Measurements from ENCODE around the gene LAMB2.

LAMB2 gene

GRCh38 chr3:49166752-49167556, 34.1 kb upstream of the LAMB2 start:
- no peak for TF ChIP-seq CTCF (IDR thresholded peaks at IDR 0.05; ENCODE audit: low read depth, low read length, missing control alignments)
- peak overlapping the region; percentile 96 for H3K4me3 ChIP-seq (replicated peaks; ENCODE audit: low read depth, low read length)
- DNase-seq (ENCODE audit: extremely low read depth, low read depth), result no peak

GRCh38 chr3:49165771-49166751, 33.2 kb upstream of the LAMB2 start, which contains the start of gene CCDC71:
TSS of gene CCDC71 (minus strand) at chr3:49166331. CDS start at chr3:49164208, 2,123 bp downstream.
- peak within 1 kb of the TSS; percentile 96 for H3K4me3 ChIP-seq (replicated peaks; ENCODE audit: low read depth, low read length)
- TF ChIP-seq CTCF (IDR thresholded peaks at IDR 0.05; ENCODE audit: low read depth, low read length, missing control alignments), result no peak
- DNase-seq (ENCODE audit: extremely low read depth, low read depth), result peak; percentile 45

GRCh38 chr3:49164983-49165720, 32.3 kb upstream of the LAMB2 start:
- peak overlapping the region; percentile 96 for H3K4me3 ChIP-seq (replicated peaks; ENCODE audit: low read depth, low read length)
- no peak for TF ChIP-seq CTCF (IDR thresholded peaks at IDR 0.05; ENCODE audit: low read depth, low read length, missing control alignments)
- DNase-seq (ENCODE audit: extremely low read depth, low read depth), result no peak

- DNase-seq (ENCODE audit: extremely low read depth, low read depth), result no peak
- TF ChIP-seq CTCF (IDR thresholded peaks at IDR 0.05; ENCODE audit: low read depth, low read length, missing control alignments), result no peak
- no peak overlapping the region for H3K4me3 ChIP-seq (replicated peaks; ENCODE audit: low read depth, low read length)
These were observed 30.8 kb upstream of the LAMB2 start for GRCh38 chr3:49163609-49164008.

- no peak overlapping the region for H3K4me3 ChIP-seq (replicated peaks; ENCODE audit: low read depth, low read length)
- no peak for TF ChIP-seq CTCF (IDR thresholded peaks at IDR 0.05; ENCODE audit: low read depth, low read length, missing control alignments)
- no peak for DNase-seq (ENCODE audit: extremely low read depth, low read depth)
These were observed 30.0 kb upstream of the LAMB2 start for GRCh38 chr3:49162751-49163419.
